Naive thymus-derived CD4-positive, alpha-beta T cell (primary cell): ENCODE data around the gene SERPIND1. TPM values are rescaled to one million over a fixed set of nuclear protein-coding genes. Genes with fewer than 3 reads are reported as not detected.
A peak's percentile ranks its signal among the peaks of the same experiment; 100 is the strongest.
"Not testable (repeated sequence)": the region's sequence is repeated elsewhere in the genome, so short reads cannot be mapped to it uniquely, and the experiment has no call there.

Experiments
- ATAC-seq: fragments of 150-1000 bp; cut with Tn5 transposase; 2 replicates; pipeline ENCODE4 v1.10.0; 2021; ENCODE audit warnings: mild to moderate bottlenecking, moderate library complexity
- CTCF ChIA-PET: fragments of 350-600 bp; sonication (Branson Sonifier 250); formaldehyde crosslinking; loops from one replicate; lab custom pipeline; 2021; ENCODE audit warnings: antibody characterized with exemption; lab: Charles Lee
- POLR2A ChIA-PET: fragments of 350-600 bp; sonication (Branson Sonifier 250); formaldehyde crosslinking; loops from one replicate; lab custom pipeline; 2021; ENCODE audit warnings: antibody characterized with exemption, inconsistent platforms; lab: Charles Lee
- DNase-seq, 9 donors: peaks; one replicate each; pipeline versions ENCODE4 v3.0.0 to v3.0.0-alpha.2; 2020 to 2022; ENCODE audit warnings: mixed read lengths in 1 of 9
- H3K27ac ChIP-seq: one replicate; pipeline ENCODE4 v1.7.0; 2013; ENCODE audit warnings: mild to moderate bottlenecking, low read depth, low read length, moderate library complexity
- H3K27me3 ChIP-seq, 2 donors: one replicate each; pipeline ENCODE4 v1.7.0; 2013; ENCODE audit warnings: low read length in 2 of 2, mild to moderate bottlenecking in 2 of 2, moderate library complexity in 2 of 2; ENCODE audit not compliant: control insufficient read depth in 2 of 2, insufficient read depth in 2 of 2
- H3K36me3 ChIP-seq, 3 experiments: 1 replicate in 2 of 3; 2 replicates in 1 of 3; pipeline ENCODE4 v1.7.0; 2013; ENCODE audit warnings: low read length in 3 of 3, mild to moderate bottlenecking in 3 of 3, moderate library complexity in 1 of 3; ENCODE audit not compliant: insufficient read depth in 3 of 3, control insufficient read depth in 2 of 3
- H3K4me1 ChIP-seq, 2 donors: one replicate each; pipeline ENCODE4 v1.7.0; 2013; ENCODE audit warnings: low read length in 2 of 2, mild to moderate bottlenecking in 2 of 2, moderate library complexity in 1 of 2; ENCODE audit not compliant: control insufficient read depth in 2 of 2, insufficient read depth in 2 of 2
- H3K4me3 ChIP-seq: 2 replicates; pipeline ENCODE4 v1.7.0; 2013; ENCODE audit warnings: mild to moderate bottlenecking, low read length
- H3K9me3 ChIP-seq, 3 experiments: 1 replicate in 2 of 3; 2 replicates in 1 of 3; pipeline ENCODE4 v1.7.0; 2013; ENCODE audit warnings: low read length in 3 of 3; ENCODE audit not compliant: control insufficient read depth in 2 of 3
- H3K27ac Mint-ChIP-seq, 9 donors: one replicate each; pipeline ENCODE4 v1.8.0; 2020 to 2022; ENCODE audit warnings: mixed read lengths in 9 of 9, mild to moderate bottlenecking in 8 of 9, moderate library complexity in 5 of 9, inconsistent platforms in 2 of 9
- H3K27me3 Mint-ChIP-seq, 5 donors: one replicate each; pipeline ENCODE4 v1.8.0; 2021 to 2022; ENCODE audit warnings: mixed read lengths in 5 of 5, mild to moderate bottlenecking in 1 of 5
- H3K36me3 Mint-ChIP-seq, 5 donors: one replicate each; pipeline ENCODE4 v1.8.0; 2020 to 2022; ENCODE audit warnings: mixed read lengths in 5 of 5, mild to moderate bottlenecking in 3 of 5, inconsistent platforms in 1 of 5
- H3K4me1 Mint-ChIP-seq, 7 donors: one replicate each; pipeline ENCODE4 v1.8.0; 2020 to 2022; ENCODE audit warnings: mixed read lengths in 7 of 7, mild to moderate bottlenecking in 3 of 7, inconsistent platforms in 1 of 7
- H3K4me3 Mint-ChIP-seq, 10 donors: one replicate each; pipeline ENCODE4 v1.8.0; 2020 to 2022; ENCODE audit warnings: mild to moderate bottlenecking in 10 of 10, mixed read lengths in 10 of 10, moderate library complexity in 6 of 10, inconsistent platforms in 2 of 10
- H3K9me3 Mint-ChIP-seq, 11 donors: one replicate each; pipeline ENCODE4 v1.8.0; 2020 to 2022; ENCODE audit warnings: mixed read lengths in 11 of 11, mild to moderate bottlenecking in 4 of 11, inconsistent platforms in 1 of 11, moderate library complexity in 1 of 11
- intact Hi-C, 2 donors: fragments of 100-400 bp; cut with micrococcal nuclease; formaldehyde crosslinking; loops; one replicate each; pipeline ENCODE4 v1.15.1; 2023
- polyA plus RNA-seq, 2 donors: library from polyadenylated mRNA; unstranded; fragments of 300-500 nt; fragmentation: Illumina TruSeq; gene quantifications; one replicate each; pipeline ENCODE4 v1.2.3, GENCODE V29; 2021
- total RNA-seq, 6 experiments: library from RNA in 5 of 6; stranded (reverse) in 5 of 6; gene quantifications; 1 replicate in 5 of 6; 2 replicates in 1 of 6; pipeline ENCODE4 v1.2.3 and lab custom pipeline; 2021 to 2026

Gene SERPIND1
- total and polyA plus RNA-seq, 7 experiments from 2014 or later = 0.09 to 0.10 TPM; not detected in 5

DNA sequence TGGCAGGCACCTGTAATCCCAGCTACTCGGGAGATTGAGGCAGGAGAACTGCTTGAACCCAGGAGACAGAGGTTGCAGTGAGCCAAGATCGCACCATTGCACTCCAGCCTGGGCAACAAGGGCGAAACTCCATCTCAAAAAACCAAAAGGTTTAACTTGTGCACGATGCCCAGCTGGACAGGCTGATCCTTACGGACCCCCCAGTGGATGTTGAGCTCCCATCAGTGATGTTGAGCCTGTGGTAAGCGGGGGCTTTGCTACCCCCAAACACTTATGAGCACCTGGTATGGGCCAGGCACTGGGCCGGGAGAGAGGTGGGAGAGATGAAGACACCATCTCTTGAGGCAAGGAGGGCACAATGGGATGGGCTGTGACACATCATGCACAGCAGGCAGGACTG is 7.4 kb upstream of the SERPIND1 start:
- CTCF ChIA-PET = interaction anchor here (0.6 kb wide), 1 partner anchor 242 kb away, joined by 4 read pairs; no protein-coding TSS in a partner anchor
- Mint-ChIP-seq H3K9me3 (no peaks in the 10 kb centered on the region), H3K36me3 (peaks cover 7 to 50% (median 16%) of the 10 kb centered on the region in 5 donors), H3K4me1 (peaks cover 0 to 9% (median 2%) of the 10 kb centered on the region in 7 donors), H3K27ac (no peak overlapping the region), H3K4me3 (no peak overlapping the region), H3K27me3 (no peaks in the 10 kb centered on the region)
- intact Hi-C loops = no loop called here
- H3K4me3 ChIP-seq = no peak overlapping the region
- H3K27ac ChIP-seq = no peak overlapping the region
- DNase-seq (no peak), ATAC-seq (no peak)
- H3K4me1 ChIP-seq = no peaks in the 10 kb centered on the region
- H3K9me3 ChIP-seq = no peaks in the 10 kb centered on the region
- POLR2A ChIA-PET = no interaction called here
- H3K36me3 ChIP-seq = peaks cover 14 to 54% (median 23%) of the 10 kb centered on the region in 3 experiments
- no peaks in the 10 kb centered on the region for H3K27me3 ChIP-seq

DNA sequence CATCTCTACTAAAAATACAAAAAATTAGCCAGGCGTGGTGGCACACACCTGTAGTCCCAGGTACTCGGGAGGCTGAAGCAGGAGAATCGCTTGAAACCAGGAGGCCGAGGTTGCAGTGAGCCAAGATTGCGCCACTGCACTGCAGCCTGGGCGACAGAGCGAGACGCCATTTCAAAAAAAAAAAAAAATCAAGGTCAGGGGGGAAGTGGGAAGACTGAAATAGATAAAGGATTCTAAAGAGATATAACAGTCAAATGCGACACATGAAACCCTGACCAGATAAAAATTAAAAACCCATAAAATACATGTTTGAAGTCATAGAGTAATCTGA is 4.5 kb upstream of the SERPIND1 start:
- H3K36me3 ChIP-seq = peaks cover 5 to 35% (median 13%) of the 10 kb centered on the region in 3 experiments
- POLR2A ChIA-PET, H3K27me3 Mint-ChIP-seq, H3K4me1 Mint-ChIP-seq, H3K27ac Mint-ChIP-seq, H3K4me3 Mint-ChIP-seq, H3K9me3 ChIP-seq, H3K9me3 Mint-ChIP-seq, H3K27me3 ChIP-seq, intact Hi-C loops, H3K4me3 ChIP-seq, H3K4me1 ChIP-seq, DNase-seq, H3K27ac ChIP-seq, CTCF ChIA-PET: not testable (repeated sequence)
- peaks cover 4 to 36% (median 14%) of the 10 kb centered on the region in 5 donors for H3K36me3 Mint-ChIP-seq
- ATAC-seq = peak; percentile 4

DNA sequence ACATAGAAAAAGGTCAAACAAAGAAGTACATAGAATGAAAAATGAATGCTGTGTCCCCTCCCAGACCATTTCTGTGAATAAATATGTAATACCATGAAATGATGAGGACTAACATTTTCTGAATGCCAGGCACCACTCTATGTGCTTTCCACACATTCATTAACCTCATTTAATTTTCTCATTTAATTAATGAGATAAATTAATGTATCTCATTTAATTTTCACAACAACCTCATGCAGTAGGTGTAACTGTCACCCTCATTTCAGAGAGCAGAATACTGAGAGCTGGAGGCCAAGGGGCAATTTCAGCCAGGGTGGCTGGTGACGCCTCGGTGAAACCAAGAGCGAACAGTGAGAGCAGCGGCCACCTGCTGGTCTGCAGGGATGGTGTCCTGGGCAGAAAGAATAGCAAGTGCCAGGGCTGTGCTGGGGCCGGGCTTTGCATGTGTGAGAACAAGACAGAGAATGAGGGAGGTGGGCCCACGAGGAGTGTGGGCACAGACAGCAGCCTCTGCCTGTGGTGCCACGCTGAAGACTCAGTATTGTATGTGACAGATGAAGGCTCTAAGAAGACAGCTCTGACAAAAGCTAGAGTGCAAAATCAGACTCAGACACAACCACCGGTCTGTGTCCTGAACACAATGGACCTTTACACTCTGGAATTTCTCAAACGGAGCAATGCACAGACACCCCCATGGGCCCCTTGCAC is 1.8 kb upstream of the SERPIND1 start:
- ChIA-PET CTCF (no interaction called here), POLR2A (no interaction called here)
- H3K9me3 Mint-ChIP-seq = peaks cover 0 to 1% (median 0%) of the 10 kb centered on the region in 11 donors
- ATAC-seq (no peak), DNase-seq (no peak)
- Histone ChIP-seq H3K9me3 (no peaks in the 10 kb centered on the region), H3K36me3 (peaks cover 0 to 18% (median 7%) of the 10 kb centered on the region in 3 experiments), H3K4me3 (no peak overlapping the region), H3K27ac (no peak overlapping the region), H3K4me1 (no peaks in the 10 kb centered on the region), H3K27me3 (no peaks in the 10 kb centered on the region)
- H3K4me3 Mint-ChIP-seq = no peak overlapping the region
- peaks cover 0 to 9% (median 2%) of the 10 kb centered on the region in 7 donors for H3K4me1 Mint-ChIP-seq
- intact Hi-C loops = no loop called here
- H3K27ac Mint-ChIP-seq = no peak overlapping the region
- H3K36me3 Mint-ChIP-seq = peaks cover 0 to 20% (median 4%) of the 10 kb centered on the region in 5 donors
- no peaks in the 10 kb centered on the region for H3K27me3 Mint-ChIP-seq

DNA sequence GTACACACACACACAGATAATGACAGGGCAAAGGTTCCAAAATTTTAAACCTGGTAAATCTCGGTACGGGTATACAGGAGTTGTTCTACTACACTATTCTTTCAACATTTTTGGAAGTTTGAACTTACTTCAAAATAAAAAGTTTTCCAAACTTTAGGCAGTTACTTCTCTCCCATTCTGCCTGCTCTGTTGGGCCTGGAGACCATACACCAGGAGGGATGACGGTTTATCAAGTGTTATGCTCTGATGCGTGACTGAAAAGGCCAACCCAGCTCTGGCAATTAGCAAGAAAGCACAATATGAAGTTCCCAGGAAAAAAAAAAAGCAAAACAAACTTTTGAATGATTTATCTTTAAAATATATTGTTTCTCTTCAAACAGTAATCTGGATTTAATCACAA is 969 bp downstream of the SERPIND1 start:
- Mint-ChIP-seq H3K9me3 (peaks cover 0 to 1% (median 0%) of the 10 kb centered on the region in 11 donors), H3K27me3 (no peaks in the 10 kb centered on the region), H3K4me3 (no peak overlapping the region), H3K27ac (no peak overlapping the region), H3K36me3 (peaks cover 0 to 20% (median 11%) of the 10 kb centered on the region in 5 donors), H3K4me1 (peaks cover 0 to 12% (median 0%) of the 10 kb centered on the region in 7 donors)
- POLR2A ChIA-PET = no interaction called here
- Histone ChIP-seq H3K4me3 (no peak overlapping the region), H3K9me3 (no peaks in the 10 kb centered on the region), H3K36me3 (peaks cover 0 to 22% (median 10%) of the 10 kb centered on the region in 3 experiments), H3K27me3 (no peaks in the 10 kb centered on the region), H3K4me1 (no peaks in the 10 kb centered on the region), H3K27ac (no peak overlapping the region)
- no peak for ATAC-seq
- intact Hi-C loops = no loop called here
- CTCF ChIA-PET = no interaction called here
- no peak for DNase-seq

DNA sequence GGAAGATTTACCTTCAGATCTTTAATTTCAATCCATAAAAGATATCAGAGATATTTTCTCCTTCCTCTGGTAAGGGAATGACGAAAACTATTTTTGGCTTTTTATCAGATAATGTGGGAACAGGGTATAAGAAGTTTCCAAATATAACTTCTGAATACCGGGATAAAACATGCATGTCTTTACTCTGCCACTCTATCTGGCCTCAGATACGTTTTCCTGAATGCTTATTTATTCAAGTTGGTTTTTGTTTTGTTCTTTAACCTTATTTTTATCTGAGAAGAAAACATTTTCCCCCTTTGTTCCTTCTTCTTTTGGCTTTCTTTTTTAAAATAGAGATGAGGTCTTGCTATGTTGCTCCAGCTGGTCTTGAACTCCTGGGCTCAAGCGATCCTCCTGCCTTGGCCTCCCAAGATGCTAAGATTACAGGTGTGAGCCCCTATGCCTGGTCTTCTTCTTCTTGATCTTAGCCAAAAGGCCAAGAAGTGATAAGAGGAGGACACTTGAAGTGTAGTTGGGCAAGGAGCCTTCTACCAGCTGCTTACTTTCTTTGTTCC is 1.5 kb downstream of the SERPIND1 start:
- Histone ChIP-seq H3K4me1 (no peaks in the 10 kb centered on the region), H3K27ac (no peak overlapping the region), H3K36me3 (peaks cover 0 to 22% (median 10%) of the 10 kb centered on the region in 3 experiments), H3K4me3 (no peak overlapping the region), H3K27me3 (no peaks in the 10 kb centered on the region), H3K9me3 (no peaks in the 10 kb centered on the region)
- DNase-seq = no peak
- Mint-ChIP-seq H3K4me3 (no peak overlapping the region), H3K9me3 (peaks cover 0 to 1% (median 0%) of the 10 kb centered on the region in 11 donors), H3K27ac (no peak overlapping the region), H3K27me3 (no peaks in the 10 kb centered on the region), H3K4me1 (peaks cover 0 to 14% (median 0%) of the 10 kb centered on the region in 7 donors), H3K36me3 (peaks cover 0 to 22% (median 15%) of the 10 kb centered on the region in 5 donors)
- intact Hi-C loops = no loop called here
- ChIA-PET POLR2A (interaction anchor here (0.9 kb wide), 1 partner anchor 19 kb away, joined by 3 read pairs; no protein-coding TSS in a partner anchor), CTCF (interaction anchor here (0.5 kb wide), 1 partner anchor 85 kb away, joined by 3 read pairs; no protein-coding TSS in a partner anchor)
- no peak for ATAC-seq

DNA sequence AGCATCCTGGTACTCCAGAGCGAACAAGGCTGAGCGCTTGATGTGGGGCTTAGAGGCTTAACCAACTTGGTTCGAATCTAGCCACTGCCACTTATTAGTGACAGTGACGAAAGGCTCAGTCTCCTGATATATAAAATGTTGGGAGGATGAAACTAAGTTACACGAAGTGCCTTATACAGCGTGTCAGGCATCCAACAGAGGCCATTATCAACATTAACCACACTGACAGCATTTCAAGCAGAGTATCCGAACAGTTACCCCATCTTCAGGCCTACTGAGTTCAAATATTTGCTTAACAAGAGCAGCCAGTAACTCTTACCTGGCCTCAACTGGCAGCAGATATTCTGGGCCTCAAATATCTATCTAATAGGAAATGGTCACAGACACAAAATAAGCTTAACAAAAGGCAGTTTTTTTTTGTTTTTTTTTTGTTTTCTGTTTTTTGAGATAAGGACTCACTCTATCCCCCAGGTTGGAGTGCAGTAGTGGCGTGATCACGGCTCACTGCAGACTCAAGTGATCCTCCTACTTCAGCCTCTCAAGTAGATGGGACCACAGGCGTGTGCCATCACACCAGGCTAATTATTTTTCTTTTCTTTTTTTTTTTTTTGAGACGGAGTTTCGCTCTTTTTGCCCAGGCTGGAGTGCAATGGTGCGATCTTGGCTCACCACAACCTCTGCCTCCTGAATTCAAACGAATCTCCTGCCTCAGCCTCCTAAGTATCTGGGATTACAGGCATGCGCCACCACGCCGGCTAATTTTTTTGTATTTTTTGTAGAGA is 2.9 kb downstream of the SERPIND1 start:
- H3K4me1 Mint-ChIP-seq = peaks cover 0 to 14% (median 0%) of the 10 kb centered on the region in 7 donors
- H3K27ac Mint-ChIP-seq = no peak overlapping the region

More for the DNA sequence above, 2.9 kb downstream of the SERPIND1 start:
- peaks cover 0 to 21% (median 10%) of the 10 kb centered on the region in 3 experiments for H3K36me3 ChIP-seq
- H3K9me3 ChIP-seq = no peaks in the 10 kb centered on the region
- ChIA-PET POLR2A (no interaction called here), CTCF (no interaction called here)
- H3K4me3 ChIP-seq = no peak overlapping the region
- peaks cover 0 to 1% (median 0%) of the 10 kb centered on the region in 11 donors for H3K9me3 Mint-ChIP-seq
- intact Hi-C loops = no loop called here
- no peaks in the 10 kb centered on the region for H3K27me3 ChIP-seq
- peaks cover 0 to 23% (median 15%) of the 10 kb centered on the region in 5 donors for H3K36me3 Mint-ChIP-seq
- ATAC-seq (no peak), DNase-seq (no peak)
- H3K27me3 Mint-ChIP-seq = no peaks in the 10 kb centered on the region
- no peak overlapping the region for H3K27ac ChIP-seq
- no peaks in the 10 kb centered on the region for H3K4me1 ChIP-seq
- no peak overlapping the region for H3K4me3 Mint-ChIP-seq
